SK-N-SH treated with all-trans-retinoic acid at 6 μM for 48 hours (cell line): ENCODE measurements around the gene ASIC5.

Source experiments
- ATAC-seq: fragments of 200-7000 bp; cut with Tn5 transposase; 3 replicates; pipeline ENCODE4 v1.9.1; 2020; ENCODE audit warnings: mild to moderate bottlenecking, moderate library complexity
- ARNTL ChIP-seq: fragments of 450-650 bp; formaldehyde crosslinking; IDR thresholded peaks from 2 replicates; pipeline ENCODE4 v1.5.0; 2020; ENCODE audit warnings: low read depth, mild to moderate bottlenecking, moderate library complexity, borderline replicate concordance
- BACH2 ChIP-seq: fragments of 250-450 bp; sonication (Bioruptor Pico); IDR thresholded peaks from 2 replicates; pipeline ENCODE4 v1.9.0; 2021; ENCODE audit warnings: mild to moderate bottlenecking, borderline replicate concordance
- CSDC2 ChIP-seq: fragments of 250-450 bp; sonication (Bioruptor Pico); IDR thresholded peaks from 2 replicates; pipeline ENCODE4 v1.5.0; 2020; ENCODE audit warnings: mild to moderate bottlenecking, moderate library complexity
- CSRNP3 ChIP-seq: fragments of 250-450 bp; sonication (Bioruptor Pico); IDR thresholded peaks from 2 replicates; pipeline ENCODE4 v1.5.1; 2021; ENCODE audit warnings: mild to moderate bottlenecking, moderate library complexity
- ESRRG ChIP-seq: fragments of 250-450 bp; sonication (Bioruptor Pico); IDR thresholded peaks from 2 replicates; pipeline ENCODE4 v1.6.1; 2021; ENCODE audit warnings: mild to moderate bottlenecking
- GLIS3 ChIP-seq: fragments of 250-450 bp; sonication (Bioruptor Pico); IDR thresholded peaks from 2 replicates; pipeline ENCODE4 v1.5.0; 2020; ENCODE audit warnings: mild to moderate bottlenecking, moderate library complexity
- ISL1 ChIP-seq: fragments of 250-450 bp; sonication (Bioruptor Pico); IDR thresholded peaks from 2 replicates; pipeline ENCODE4 v2.1.2; 2022; ENCODE audit warnings: mild to moderate bottlenecking, moderate library complexity
- OSR1 ChIP-seq: fragments of 250-450 bp; sonication (Bioruptor Pico); IDR thresholded peaks from 2 replicates; pipeline ENCODE4 v1.8.0; 2022; ENCODE audit warnings: moderate library complexity, mild to moderate bottlenecking, inconsistent platforms
- POU6F1 ChIP-seq: fragments of 250-450 bp; sonication (Bioruptor Pico); IDR thresholded peaks from 2 replicates; pipeline ENCODE4 v1.8.0; 2021; ENCODE audit warnings: low read depth, mild to moderate bottlenecking, moderate library complexity, borderline replicate concordance
- RARB ChIP-seq: fragments of 250-450 bp; sonication (Bioruptor Pico); IDR thresholded peaks from 2 replicates; pipeline ENCODE4 v1.8.0; 2021; ENCODE audit warnings: mild to moderate bottlenecking, moderate library complexity
- SNAI2 ChIP-seq: fragments of 250-450 bp; sonication (Bioruptor Pico); IDR thresholded peaks from 2 replicates; pipeline ENCODE4 v1.5.0; 2020; ENCODE audit warnings: mild to moderate bottlenecking, moderate library complexity
- TCF4 ChIP-seq: fragments of 250-450 bp; sonication (Bioruptor Pico); IDR thresholded peaks from 2 replicates; pipeline ENCODE4 v1.8.0; 2021; ENCODE audit warnings: mild to moderate bottlenecking, moderate library complexity, borderline replicate concordance
- TOX ChIP-seq: fragments of 250-450 bp; sonication (Bioruptor Pico); IDR thresholded peaks from 2 replicates; pipeline ENCODE4 v1.8.0; 2021; ENCODE audit warnings: mild to moderate bottlenecking, moderate library complexity, borderline replicate concordance
- TSHZ2 ChIP-seq: fragments of 250-450 bp; sonication (Bioruptor Pico); IDR thresholded peaks from 2 replicates; pipeline ENCODE4 v1.5.0; 2020; ENCODE audit warnings: mild to moderate bottlenecking, moderate library complexity
- ZFP3 ChIP-seq: fragments of 250-450 bp; sonication (Bioruptor Pico); IDR thresholded peaks from 2 replicates; pipeline ENCODE4 v1.5.0; 2020; ENCODE audit warnings: mild to moderate bottlenecking, moderate library complexity
- ZFP30 ChIP-seq: fragments of 450-650 bp; formaldehyde crosslinking; IDR thresholded peaks from 2 replicates; pipeline ENCODE4 v1.5.0; 2022; ENCODE audit warnings: mild to moderate bottlenecking, moderate library complexity
- ZNF565 ChIP-seq: fragments of 450-650 bp; formaldehyde crosslinking; conservative IDR thresholded peaks from 2 replicates; pipeline ENCODE4 v1.5.0; 2020; ENCODE audit warnings: low read depth, mild to moderate bottlenecking, moderate library complexity
- ZNF70 ChIP-seq: fragments of 450-650 bp; formaldehyde crosslinking; IDR thresholded peaks from 2 replicates; pipeline ENCODE4 v1.5.0; 2020; ENCODE audit warnings: mild to moderate bottlenecking, moderate library complexity
- ZNF8 ChIP-seq: fragments of 450-650 bp; formaldehyde crosslinking; IDR thresholded peaks from 2 replicates; pipeline ENCODE4 v1.5.0; 2020; ENCODE audit warnings: mild to moderate bottlenecking, moderate library complexity

The ASIC5 gene

GRCh38 chr4:155811083-155811482, 55.0 kb downstream of the ASIC5 start:
- TF ChIP-seq ARNTL (CRISPR knock-in tag) = no peak
- no peak for TF ChIP-seq SNAI2 (CRISPR knock-in tag)
- no peak for TF ChIP-seq ZFP3 (CRISPR knock-in tag)
- no peak for TF ChIP-seq ESRRG (CRISPR knock-in tag)
- no peak for TF ChIP-seq CSDC2 (CRISPR knock-in tag)
- no peak for TF ChIP-seq BACH2 (CRISPR knock-in tag)
- TF ChIP-seq TSHZ2 (CRISPR knock-in tag) = no peak
- no peak for TF ChIP-seq GLIS3 (CRISPR knock-in tag)
- TF ChIP-seq RARB (CRISPR knock-in tag) = no peak
- TF ChIP-seq TOX = no peak
- no peak for TF ChIP-seq ZNF8 (CRISPR knock-in tag)
- no peak for TF ChIP-seq OSR1 (CRISPR knock-in tag)
- TF ChIP-seq POU6F1 = no peak
- no peak for TF ChIP-seq CSRNP3
- no peak for TF ChIP-seq ISL1
- ATAC-seq = no peak

- TF ChIP-seq ZNF565 (CRISPR knock-in tag) = no peak
- no peak for TF ChIP-seq SNAI2 (CRISPR knock-in tag)
- TF ChIP-seq, all 23 proteins: peak for 0
- peak; percentile 82 for ATAC-seq
Observed at GRCh38 chr4:155809835-155810234, 56.2 kb downstream of the ASIC5 start.

GRCh38 chr4:155807021-155807420, 59.1 kb downstream of the ASIC5 start:
- ATAC-seq = peak; percentile 44; the same call in 2 of the 3 replicates
- TF ChIP-seq TCF4 (CRISPR knock-in tag) (peak; percentile 39; the same call in 1 of the 2 replicates), ZNF8 (CRISPR knock-in tag) (no peak), ISL1 (peak; percentile 65)

GRCh38 chr4:155805016-155805415, 61.1 kb downstream of the ASIC5 start:
- ATAC-seq = no peak

More at GRCh38 chr4:155805016-155805415, 61.1 kb downstream of the ASIC5 start:
- TF ChIP-seq SNAI2 (CRISPR knock-in tag) (no peak), ESRRG (CRISPR knock-in tag) (no peak), ZFP30 (CRISPR knock-in tag) (no peak), RARB (CRISPR knock-in tag) (no peak), TSHZ2 (CRISPR knock-in tag) (no peak), CSRNP3 (no peak), CSDC2 (CRISPR knock-in tag) (no peak), ZNF8 (CRISPR knock-in tag) (no peak), TCF4 (CRISPR knock-in tag) (no peak), ZNF70 (no peak)
